G401.6 (cell line): ENCODE results near the gene REEP1.

Experiments
- FAIRE-seq: peaks from 2 replicates; lab custom pipeline; 2012; peaks lifted over from hg19 to GRCh38; lab: Jason Lieb, UNC

The REEP1 gene

DNA sequence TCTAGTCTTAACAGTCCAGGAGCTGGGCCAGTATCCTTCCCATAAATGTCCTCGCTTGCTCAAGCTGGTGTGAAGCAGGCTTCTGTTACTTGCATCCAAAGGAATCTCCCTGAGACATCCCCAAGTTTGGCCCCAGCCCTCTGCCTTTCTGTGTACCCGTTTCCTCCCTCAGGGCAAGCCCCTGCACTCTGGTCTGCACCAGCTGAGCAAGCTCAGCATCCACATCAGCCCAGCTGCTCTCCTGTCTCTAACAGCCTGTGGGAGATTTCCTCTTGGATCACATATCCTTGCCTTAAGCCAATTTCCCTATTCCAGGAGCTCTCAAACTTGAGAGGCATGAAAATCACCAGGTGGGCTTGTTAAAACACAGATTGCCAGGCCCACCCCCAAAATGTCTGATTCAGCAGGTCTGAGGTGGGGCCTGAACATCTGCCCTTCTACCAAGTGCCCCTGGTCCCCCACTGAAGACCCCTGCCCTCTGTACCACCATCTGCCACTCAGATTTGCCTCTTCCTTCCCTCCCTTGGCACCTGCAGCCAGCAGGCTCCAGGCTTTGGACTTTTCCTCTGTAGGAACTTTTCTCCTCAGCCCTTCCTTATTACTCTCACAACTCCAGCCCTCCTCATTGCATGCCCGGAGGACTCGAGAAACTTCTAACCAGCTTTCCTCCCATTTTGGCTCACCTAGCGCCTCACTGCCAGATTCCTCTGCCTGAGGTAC is 32.1 kb downstream of the REEP1 start:
- no peak for FAIRE-seq

DNA sequence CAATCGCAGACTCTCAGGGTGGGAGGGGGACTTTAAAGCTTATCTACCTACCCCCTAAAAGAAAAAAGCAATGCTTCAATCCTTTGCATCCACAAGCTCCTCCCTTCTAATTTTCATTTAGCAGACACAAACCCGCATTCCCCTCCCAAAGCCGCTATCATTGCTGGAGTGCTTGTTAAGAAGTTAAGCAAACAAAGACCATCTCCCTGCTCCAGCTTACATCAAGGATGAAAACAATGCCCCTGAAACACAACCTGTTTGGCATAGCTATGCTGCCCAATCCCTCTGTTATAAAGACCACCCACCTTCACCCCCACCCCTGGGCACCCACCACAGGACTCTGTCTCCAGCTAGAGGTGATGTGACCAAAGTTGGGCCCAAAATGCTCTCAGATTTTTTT is 33.0 kb downstream of the REEP1 start:
- FAIRE-seq = no peak

DNA sequence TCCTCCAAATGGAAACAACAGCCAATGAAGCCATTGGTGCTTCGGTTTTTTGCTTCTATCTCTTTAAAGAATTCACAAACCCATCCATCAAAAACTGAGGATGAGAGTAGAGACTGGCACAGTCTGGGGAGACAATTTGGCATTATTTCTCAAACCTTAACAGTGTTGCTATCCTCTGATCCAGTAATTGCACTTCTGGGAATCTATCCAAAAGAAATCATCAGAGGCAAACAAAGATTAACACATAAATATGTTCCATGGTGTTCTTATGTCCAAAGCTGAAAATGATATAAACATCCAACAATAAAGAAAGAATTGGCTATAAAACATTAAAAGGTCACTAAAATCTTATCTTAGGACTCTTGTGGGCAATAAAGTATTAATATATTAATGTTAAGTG is 35.1 kb downstream of the REEP1 start:
- FAIRE-seq = no peak

- FAIRE-seq = no peak
Measured at GRCh38 chr2:86301711-86302202, 35.7 kb downstream of the REEP1 start.

- no peak for FAIRE-seq
Measured at GRCh38 chr2:86301009-86301408, 36.4 kb downstream of the REEP1 start.

DNA sequence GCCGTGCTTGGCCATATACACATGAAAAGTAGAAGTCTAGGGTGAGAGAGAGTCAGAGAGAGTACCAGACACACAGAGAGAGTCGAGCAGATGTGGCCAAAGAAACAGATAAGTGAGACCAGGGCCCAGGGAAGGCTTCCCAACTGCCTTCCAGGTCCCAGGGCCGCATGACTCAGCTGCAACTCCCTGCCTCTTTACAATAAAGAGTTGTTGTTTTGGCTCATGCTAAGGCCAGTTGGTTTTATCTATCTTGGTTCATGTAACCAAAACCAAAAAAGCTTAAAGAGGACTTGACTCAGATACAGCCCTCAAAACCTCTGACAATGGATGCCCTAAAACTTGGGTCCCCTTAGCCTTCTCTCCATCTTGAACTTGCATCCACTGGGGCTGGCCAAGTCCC is 36.9 kb downstream of the REEP1 start:
- no peak for FAIRE-seq

DNA sequence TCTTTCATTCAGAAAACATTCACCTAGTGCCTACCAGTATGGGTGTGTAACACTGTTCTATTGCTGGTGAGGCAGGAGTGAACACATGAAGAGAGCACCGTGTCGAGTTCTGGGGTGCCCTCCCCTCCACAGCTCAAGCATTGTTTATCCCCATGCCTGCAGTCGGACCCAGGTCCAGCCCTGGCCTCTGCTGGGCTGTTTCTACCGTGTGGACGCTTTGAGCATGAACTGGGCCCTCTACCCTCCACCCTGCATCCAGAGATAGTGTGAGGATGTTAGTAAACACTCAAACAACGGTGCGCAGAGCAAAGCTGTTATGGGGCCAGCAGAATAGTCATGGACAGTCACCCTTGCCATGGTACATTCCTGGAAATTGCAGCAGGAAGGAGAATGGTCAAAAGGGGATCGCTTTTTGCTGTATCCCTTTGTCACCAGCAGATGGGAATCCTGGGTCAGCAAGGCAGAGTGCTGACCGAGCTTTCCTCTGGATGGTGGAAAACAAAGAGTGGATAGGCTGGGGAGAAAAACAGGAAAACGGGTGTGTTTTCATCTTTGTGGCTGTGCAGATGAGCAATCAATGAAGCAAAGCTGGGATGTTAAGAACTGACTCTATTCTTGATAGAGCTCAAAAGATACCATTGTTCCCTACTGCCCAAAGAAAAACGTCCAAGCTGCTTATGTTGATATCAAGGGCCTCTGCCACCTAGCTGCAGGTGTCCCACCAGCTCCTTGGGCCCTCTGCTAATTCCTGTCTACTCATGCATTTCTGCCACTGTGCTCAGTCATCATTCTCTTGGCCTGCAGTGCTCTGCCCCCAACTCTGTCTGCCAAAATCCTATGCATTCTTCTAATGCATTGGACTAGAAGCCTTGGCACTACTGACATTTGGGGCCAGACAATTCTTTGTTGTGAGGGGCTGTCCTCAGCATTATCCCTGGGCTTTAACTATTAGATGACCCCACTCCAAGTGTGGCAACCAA is 38.7 kb downstream of the REEP1 start:
- FAIRE-seq = no peak

GRCh38 chr2:86297382-86298147 is 39.9 kb downstream of the REEP1 start:
- no peak for FAIRE-seq

DNA sequence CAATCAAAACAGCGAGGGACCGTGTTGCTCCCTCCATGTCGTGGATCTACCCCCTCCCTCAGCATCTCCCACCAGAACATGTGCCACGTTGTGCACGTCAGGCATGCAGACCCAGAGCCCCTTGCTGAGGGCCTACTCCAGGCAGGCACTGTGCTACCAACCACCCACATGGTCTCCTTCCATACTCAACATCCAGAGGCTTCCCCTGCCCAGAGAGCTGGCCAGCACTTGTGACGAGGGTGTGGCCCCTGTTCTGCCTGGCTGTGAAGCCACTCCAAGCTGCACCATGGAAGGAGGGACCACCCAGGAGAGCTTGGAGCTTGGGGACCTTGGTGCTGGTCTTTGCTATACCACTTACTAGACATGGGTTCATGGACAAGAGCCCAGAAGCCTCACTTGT is 40.5 kb downstream of the REEP1 start:
- FAIRE-seq = no peak

DNA sequence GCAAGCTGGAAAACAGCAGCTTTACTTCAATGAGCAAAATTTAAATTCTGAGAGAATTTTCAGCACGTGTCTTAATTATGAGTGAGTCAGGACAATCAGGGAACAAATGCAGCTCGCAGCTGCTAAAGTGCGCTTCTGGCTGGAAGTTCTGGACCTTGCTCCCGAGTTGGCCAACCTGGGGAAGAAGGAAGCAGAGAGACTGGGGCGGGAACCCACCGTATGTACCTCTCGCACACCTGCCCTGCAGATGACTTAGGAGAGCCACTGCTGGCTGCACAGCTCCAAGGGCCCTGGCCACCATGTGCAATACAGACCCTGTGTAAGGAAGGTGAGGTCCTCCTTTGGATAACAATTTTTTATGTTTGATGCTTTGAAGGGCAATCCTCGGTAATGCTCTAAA is 42.4 kb downstream of the REEP1 start:
- no peak for FAIRE-seq

- FAIRE-seq = no peak
Measured at GRCh38 chr2:86293612-86294011, 43.8 kb downstream of the REEP1 start.

GRCh38 chr2:86292571-86293515 is 44.6 kb downstream of the REEP1 start:
- no peak for FAIRE-seq

- FAIRE-seq = no peak
Measured at GRCh38 chr2:86291328-86291662, 46.1 kb downstream of the REEP1 start.

DNA sequence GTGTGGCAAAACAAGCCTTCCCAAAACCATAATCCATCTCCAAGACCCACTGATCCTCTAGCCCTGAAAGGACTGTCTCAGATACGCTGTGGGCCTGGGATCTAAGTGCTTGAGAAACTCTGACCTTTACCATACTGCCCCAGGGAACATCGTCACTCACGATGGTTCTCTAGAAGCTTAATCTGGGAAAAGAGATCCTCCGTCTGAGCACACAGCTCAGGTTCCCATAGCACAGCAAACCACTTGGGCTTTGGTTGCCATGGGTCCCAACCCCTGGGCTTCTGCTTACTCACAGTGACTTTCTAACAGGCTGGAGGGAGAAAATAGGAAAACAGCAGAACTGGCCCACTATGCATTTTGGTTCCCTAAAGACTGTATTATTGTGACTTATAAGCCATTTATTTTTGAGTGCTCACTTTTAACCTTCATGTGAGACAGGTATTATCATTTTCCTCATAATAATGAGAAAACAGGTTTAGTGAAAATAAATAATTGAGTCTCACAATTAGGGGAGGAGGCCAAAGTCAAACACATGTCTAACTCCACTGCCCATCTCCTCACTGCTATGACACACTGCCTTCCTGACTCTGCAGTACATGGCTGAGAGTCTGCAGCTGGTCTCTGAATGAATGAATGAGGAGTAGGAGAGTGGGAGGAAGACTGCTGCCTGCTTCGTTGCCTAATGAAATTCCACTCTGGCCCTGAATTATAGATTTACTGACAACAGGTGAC is 46.7 kb downstream of the REEP1 start:
- FAIRE-seq = no peak

- no peak for FAIRE-seq
Measured at GRCh38 chr2:86286516-86286915, 50.9 kb downstream of the REEP1 start.

DNA sequence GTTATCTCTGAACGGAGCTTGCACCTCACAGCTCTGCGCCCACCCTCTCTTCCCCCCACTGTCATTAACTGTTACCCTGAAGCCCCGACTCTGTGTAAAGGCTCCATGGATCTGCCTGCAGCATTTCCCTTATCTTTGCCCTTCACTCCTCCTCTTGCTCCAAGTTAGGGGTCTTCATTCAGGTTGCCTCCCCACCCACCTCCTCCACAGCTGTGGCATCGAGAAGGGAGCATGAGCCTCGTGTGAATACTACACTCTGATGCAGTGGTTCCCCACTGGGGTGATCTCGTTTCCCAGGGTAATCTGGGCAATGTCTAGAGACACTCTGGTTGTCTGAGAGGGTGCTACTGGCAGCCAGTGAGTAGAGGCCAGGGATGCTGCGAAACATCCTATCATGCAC is 51.4 kb downstream of the REEP1 start:
- FAIRE-seq = no peak

GRCh38 chr2:86285571-86285970 is 51.9 kb downstream of the REEP1 start:
- no peak for FAIRE-seq

DNA sequence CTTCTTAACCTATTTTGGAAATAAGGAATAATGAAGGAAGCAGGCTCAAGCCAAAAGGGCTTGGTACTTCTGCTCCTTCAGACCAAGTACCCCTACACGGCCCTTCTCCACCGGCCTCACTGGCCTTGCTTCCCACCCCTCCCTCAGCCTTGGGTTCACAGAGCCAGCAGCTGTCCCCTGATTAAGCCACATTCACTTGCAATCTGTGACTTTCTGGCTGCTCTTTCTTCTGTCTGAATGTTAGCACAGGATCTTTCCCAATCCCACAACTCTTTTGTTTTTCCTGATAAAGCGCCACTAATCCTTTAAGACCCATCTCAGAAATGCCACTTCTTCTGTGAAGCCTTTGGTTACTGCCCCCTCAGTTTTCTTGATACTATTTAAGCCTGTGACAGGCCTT is 52.4 kb downstream of the REEP1 start:
- FAIRE-seq = no peak

GRCh38 chr2:86284401-86284841 is 53.0 kb downstream of the REEP1 start:
- no peak for FAIRE-seq

GRCh38 chr2:86283411-86284030 is 53.9 kb downstream of the REEP1 start:
- FAIRE-seq = no peak
